Left ventricle myocardium inferior (tissue), 1 donor: ENCODE data around the gene MEDAG. TPM values are rescaled to one million over a fixed set of nuclear protein-coding genes. Genes with fewer than 3 reads are reported as not detected.
A peak's percentile ranks its signal among the peaks of the same experiment; 100 is the strongest.

Experiments
- DNase-seq: peaks from one replicate; pipeline ENCODE4 v3.0.0-alpha.2; 2020
- H3K27ac ChIP-seq: fragments of 200-600 bp; replicated peaks from 2 replicates; pipeline ENCODE4 v1.8.0; 2021
- H3K27me3 ChIP-seq: fragments of 200-600 bp; 2 replicates; pipeline ENCODE4 v1.8.0; 2021; ENCODE audit warnings: low read depth
- H3K36me3 ChIP-seq: fragments of 200-600 bp; 2 replicates; pipeline ENCODE4 v1.8.0; 2021
- H3K4me1 ChIP-seq: fragments of 200-600 bp; 2 replicates; pipeline ENCODE4 v1.8.0; 2021
- H3K4me3 ChIP-seq: fragments of 200-600 bp; 2 replicates; pipeline ENCODE4 v1.8.0; 2021; ENCODE audit warnings: mild to moderate bottlenecking, moderate library complexity
- H3K9me3 ChIP-seq: fragments of 200-600 bp; replicated peaks from 2 replicates; pipeline ENCODE4 v1.8.0; 2021
- intact Hi-C: fragments of 100-400 bp; cut with micrococcal nuclease; formaldehyde crosslinking; loops from one replicate; pipeline ENCODE4 v1.11.0; 2022
- long read RNA-seq: library from polyadenylated mRNA; unstranded; transcript quantifications from one replicate; pipeline ENCODE4 v2.0.0, GENCODE V29; 2021
- total RNA-seq: library from RNA; stranded (reverse); fragmentation: NEBNext Ultra II Directional; extraction: Animal tissue kit (Norgen Biotek cat#: 25700); gene quantifications from one replicate; pipeline ENCODE4 v1.2.1, GENCODE V29; 2021
- TF ChIP-seq, protein P1 (sequence below): fragments of 200-600 bp; IDR thresholded peaks from 2 replicates; pipeline ENCODE4 v1.8.0; 2021; ENCODE audit warnings: antibody characterized with exemption, mild to moderate bottlenecking, borderline replicate concordance
- donor health status: DM: no; HTN: yes; CAD: no; lungs with severe emphysema.

MEDAG gene
- total RNA-seq = 5.9 TPM
- long read RNA-seq, transcript MEDAG-201 (5 exons, 2,374 nt) = major isoform, 22 of 23 reads
- long read RNA-seq, partial matches to known transcripts = 0 of 23 reads
- long read RNA-seq, other reads (novel, unspliced or antisense) = 1 of 23 reads

DNA sequence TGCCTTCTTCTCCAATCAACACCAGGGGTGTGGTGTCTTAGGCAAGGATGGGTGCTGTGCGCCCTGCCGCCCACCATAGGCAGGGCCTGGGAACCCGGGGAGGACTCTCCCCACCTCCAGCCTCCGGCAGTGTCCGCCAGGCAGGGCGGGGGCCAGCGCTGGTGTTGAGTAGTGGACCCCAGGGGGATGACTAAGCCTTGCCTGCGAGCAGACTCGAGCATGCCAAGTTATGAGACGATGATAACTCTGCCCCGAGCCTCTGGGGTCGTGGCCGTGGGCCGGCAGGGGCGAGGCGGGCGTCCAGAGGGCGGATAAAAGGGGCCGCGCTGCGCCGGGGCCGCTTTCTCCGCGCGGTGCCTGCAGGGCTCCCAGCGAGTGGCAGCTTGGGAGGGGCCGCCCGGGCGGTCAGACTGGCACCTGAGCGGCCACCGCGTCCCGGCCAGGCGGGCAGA lies at the start of gene MEDAG:
MEDAG (plus strand) TSS at position 340 of the 452 bp plus-strand sequence. CDS start 245 bp downstream, outside the sequence.
- Histone ChIP-seq H3K27ac (peak within 1 kb of the TSS; percentile 81), H3K27me3 (peaks cover 42% of the 10 kb centered on the region), H3K9me3 (no peaks in the 10 kb centered on the region), H3K4me1 (peaks cover 40% of the 10 kb centered on the region), H3K36me3 (no peaks in the 10 kb centered on the region), H3K4me3 (peak within 1 kb of the TSS; percentile 71)
- TF ChIP-seq, protein P1, sequence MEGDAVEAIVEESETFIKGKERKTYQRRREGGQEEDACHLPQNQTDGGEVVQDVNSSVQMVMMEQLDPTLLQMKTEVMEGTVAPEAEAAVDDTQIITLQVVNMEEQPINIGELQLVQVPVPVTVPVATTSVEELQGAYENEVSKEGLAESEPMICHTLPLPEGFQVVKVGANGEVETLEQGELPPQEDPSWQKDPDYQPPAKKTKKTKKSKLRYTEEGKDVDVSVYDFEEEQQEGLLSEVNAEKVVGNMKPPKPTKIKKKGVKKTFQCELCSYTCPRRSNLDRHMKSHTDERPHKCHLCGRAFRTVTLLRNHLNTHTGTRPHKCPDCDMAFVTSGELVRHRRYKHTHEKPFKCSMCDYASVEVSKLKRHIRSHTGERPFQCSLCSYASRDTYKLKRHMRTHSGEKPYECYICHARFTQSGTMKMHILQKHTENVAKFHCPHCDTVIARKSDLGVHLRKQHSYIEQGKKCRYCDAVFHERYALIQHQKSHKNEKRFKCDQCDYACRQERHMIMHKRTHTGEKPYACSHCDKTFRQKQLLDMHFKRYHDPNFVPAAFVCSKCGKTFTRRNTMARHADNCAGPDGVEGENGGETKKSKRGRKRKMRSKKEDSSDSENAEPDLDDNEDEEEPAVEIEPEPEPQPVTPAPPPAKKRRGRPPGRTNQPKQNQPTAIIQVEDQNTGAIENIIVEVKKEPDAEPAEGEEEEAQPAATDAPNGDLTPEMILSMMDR = no peak
- DNase-seq = peak; percentile 85
- intact Hi-C loops = no loop called here

DNA sequence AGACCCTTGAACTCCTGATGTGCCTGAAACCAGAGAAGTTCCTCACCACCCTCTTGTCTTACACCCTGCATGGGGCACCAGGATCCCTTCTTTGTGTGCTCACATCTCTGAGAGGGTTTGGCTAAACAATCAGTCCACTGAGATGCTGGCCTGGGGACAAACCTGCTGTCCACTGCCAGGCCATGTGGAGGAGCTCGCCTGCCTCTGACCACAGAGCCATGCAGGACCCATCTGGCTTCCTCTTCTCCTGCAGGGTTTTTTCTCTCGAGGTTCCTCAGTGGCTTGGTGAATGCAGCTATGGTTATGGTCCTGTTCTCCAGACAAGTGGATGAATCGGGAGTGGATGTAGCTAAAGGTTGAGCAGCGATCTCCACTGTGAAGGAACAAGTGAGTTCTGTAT lies 49.1 kb upstream of the MEDAG start:
- intact Hi-C loops = no loop called here
- Histone ChIP-seq H3K9me3 (peaks cover 10% of the 10 kb centered on the region), H3K36me3 (no peaks in the 10 kb centered on the region), H3K4me1 (no peaks in the 10 kb centered on the region), H3K4me3 (no peak overlapping the region), H3K27me3 (peaks cover 5% of the 10 kb centered on the region), H3K27ac (no peak overlapping the region)
- DNase-seq = no peak
- TF ChIP-seq, protein P1 = no peak

DNA sequence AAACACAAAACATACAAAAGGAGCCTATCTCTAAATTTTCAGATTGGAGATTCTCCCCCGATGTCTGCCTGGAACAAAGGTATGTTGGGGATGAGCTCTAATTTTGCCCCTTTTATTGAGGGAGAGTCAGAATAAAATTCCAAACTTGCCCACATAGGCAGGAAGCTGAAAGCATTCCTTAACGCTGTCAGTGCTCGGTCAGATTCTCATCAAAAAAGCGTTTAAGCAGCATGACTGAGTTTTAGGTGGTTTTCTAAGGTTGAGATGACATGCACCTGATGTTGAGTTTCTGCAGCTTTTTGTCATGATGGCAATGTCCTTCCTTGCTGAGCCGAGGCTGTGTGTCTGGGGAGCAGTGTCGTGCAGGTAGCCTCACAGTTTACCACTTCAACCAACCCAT lies 48.4 kb upstream of the MEDAG start:
- Histone ChIP-seq H3K27me3 (peaks cover 2% of the 10 kb centered on the region), H3K27ac (no peak overlapping the region), H3K4me3 (no peak overlapping the region), H3K36me3 (no peaks in the 10 kb centered on the region), H3K4me1 (peaks cover 2% of the 10 kb centered on the region), H3K9me3 (peaks cover 10% of the 10 kb centered on the region)
- DNase-seq = no peak
- intact Hi-C loops = no loop called here
- TF ChIP-seq, protein P1 = no peak

DNA sequence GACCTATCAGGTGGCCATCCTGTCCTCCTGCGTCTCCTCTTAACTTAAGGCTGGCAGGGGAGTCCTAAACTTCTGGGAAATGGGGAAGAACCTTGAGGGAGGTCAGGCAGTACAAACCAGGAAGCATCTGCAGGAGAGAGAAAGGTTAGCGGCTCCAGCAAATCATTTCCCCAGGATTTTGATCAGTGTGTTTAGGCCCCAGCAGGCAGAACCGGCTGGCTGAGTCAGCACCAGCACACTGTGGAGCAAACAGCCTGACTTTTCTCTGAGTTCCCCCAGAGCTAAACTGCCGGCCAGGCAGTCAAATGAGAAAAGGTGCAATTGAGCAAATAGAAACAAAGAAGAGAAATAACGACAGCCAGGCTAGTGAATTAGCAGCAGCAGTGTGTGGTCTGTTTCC lies 46.7 kb upstream of the MEDAG start:
- Histone ChIP-seq H3K9me3 (peaks cover 10% of the 10 kb centered on the region), H3K27ac (no peak overlapping the region), H3K27me3 (no peaks in the 10 kb centered on the region), H3K4me3 (no peak overlapping the region), H3K4me1 (peaks cover 8% of the 10 kb centered on the region), H3K36me3 (no peaks in the 10 kb centered on the region)
- no peak for DNase-seq
- TF ChIP-seq, protein P1 = no peak
- intact Hi-C loops = no loop called here

DNA sequence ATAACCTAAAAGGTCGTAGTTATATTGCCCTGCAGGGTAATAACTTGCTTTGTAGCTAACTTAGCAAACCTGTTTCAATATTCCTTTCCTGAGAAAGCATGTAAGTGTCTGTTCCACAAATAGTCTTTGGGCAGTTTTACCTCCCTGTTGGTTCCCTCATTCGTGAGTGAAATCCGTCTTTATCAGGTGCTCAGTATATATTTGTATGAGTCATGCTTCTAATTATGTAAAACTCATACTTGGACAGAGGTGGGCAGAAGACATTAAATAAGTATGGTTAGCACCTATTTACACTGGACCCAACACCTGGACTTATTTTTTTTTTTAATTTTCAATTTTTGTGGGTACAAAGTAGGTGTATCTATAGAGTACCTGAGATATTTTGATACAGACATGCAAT lies 44.9 kb upstream of the MEDAG start:
- Histone ChIP-seq H3K36me3 (no peaks in the 10 kb centered on the region), H3K4me3 (no peak overlapping the region), H3K27me3 (no peaks in the 10 kb centered on the region), H3K27ac (no peak overlapping the region), H3K4me1 (peaks cover 23% of the 10 kb centered on the region), H3K9me3 (peaks cover 10% of the 10 kb centered on the region)
- TF ChIP-seq, protein P1 = no peak
- intact Hi-C loops = no loop called here
- DNase-seq = no peak
